GM12878 (cell line): Measurements from ENCODE around the gene TRPM8. TPM values are rescaled to one million over a fixed set of nuclear protein-coding genes. Genes with fewer than 3 reads are reported as not detected.

Experiments
- ATAC-seq: fragments of 200-7000 bp; cut with Tn5 transposase; 3 replicates; pipeline ENCODE4 v1.9.1; 2020; ENCODE audit warnings: mild to moderate bottlenecking, moderate library complexity
- BruUV-seq: library from RNA; stranded (reverse); fragments of 400-500 nt; replicated peaks from 2 replicates; lab custom pipeline; 2021; lab: Mats Ljungman, UMichigan
- CTCF ChIA-PET: fragments of 300-600 bp; sonication (Branson Sonifier 250); formaldehyde crosslinking; extraction: SDS; loops from one replicate; lab custom pipeline; 2021; ENCODE audit warnings: inconsistent platforms; lab: Yijun Ruan, JAX
- POLR2A ChIA-PET: fragments of 350-600 bp; formaldehyde crosslinking; extraction: SDS; loops from one replicate; lab custom pipeline; 2021; ENCODE audit warnings: inconsistent platforms; lab: Charles Lee
- RAD21 ChIA-PET: fragments of 300-600 bp; sonication (Branson Sonifier 250); formaldehyde crosslinking; loops from one replicate; lab custom pipeline; 2023; ENCODE audit warnings: antibody characterized with exemption; ENCODE audit not compliant: unreplicated experiment; lab: Charles Lee
- SMC1A ChIA-PET: fragments of 300-600 bp; sonication (Branson Sonifier 250); formaldehyde crosslinking; loops from one replicate; lab custom pipeline; 2023; ENCODE audit not compliant: unreplicated experiment, uncharacterized antibody; lab: Charles Lee
- DNase-seq: peaks from one replicate; pipeline ENCODE4 v3.0.0-alpha.2; 2011; ENCODE audit warnings: low read depth, low spot score
- FAIRE-seq: peaks from 3 replicates; lab custom pipeline; 2011; peaks lifted over from hg19 to GRCh38; lab: Jason Lieb, UNC
- H2AFZ ChIP-seq: 2 replicates; pipeline ENCODE4 v1.6.0; 2011; ENCODE audit warnings: low read depth, low read length, control low read depth; ENCODE audit not compliant: control insufficient read depth
- H3K27ac ChIP-seq: 2 replicates; pipeline ENCODE4 v1.5.1; 2011; ENCODE audit warnings: control low read depth; ENCODE audit not compliant: control insufficient read depth, insufficient read depth
- H3K27me3 ChIP-seq, 2 experiments: replicated peaks in 1 of 2; 2 replicates each; pipeline versions ENCODE4 v1.6.0 to v1.6.1; 2011; ENCODE audit warnings: low read length in 1 of 2; ENCODE audit not compliant: control insufficient read depth in 2 of 2, insufficient read depth in 2 of 2
- H3K36me3 ChIP-seq, 2 experiments: 2 replicates each; pipeline ENCODE4 v1.5.1; 2011; ENCODE audit warnings: low read length in 1 of 2; ENCODE audit not compliant: control insufficient read depth in 2 of 2, insufficient read depth in 2 of 2
- H3K4me1 ChIP-seq: 2 replicates; pipeline ENCODE4 v1.6.1; 2011; ENCODE audit warnings: mild to moderate bottlenecking, low read length, moderate library complexity, mixed read lengths; ENCODE audit not compliant: control insufficient read depth, insufficient read depth
- H3K4me2 ChIP-seq: 2 replicates; pipeline ENCODE4 v1.6.0; 2011; ENCODE audit warnings: control low read depth; ENCODE audit not compliant: control insufficient read depth, insufficient read depth
- H3K4me3 ChIP-seq: fragments of 200-600 bp; sonication (generic); 2 replicates; pipeline ENCODE4 v1.5.1; 2016
- H3K79me2 ChIP-seq: 2 replicates; pipeline ENCODE4 v1.6.0; 2011; ENCODE audit warnings: low read length; ENCODE audit not compliant: control insufficient read depth, insufficient read depth
- H3K9ac ChIP-seq: 2 replicates; pipeline ENCODE4 v1.8.0; 2011; ENCODE audit warnings: low read length, control low read depth, mixed read lengths; ENCODE audit not compliant: control insufficient read depth, insufficient read depth
- H3K9me3 ChIP-seq: replicated peaks from 3 replicates; pipeline ENCODE4 v1.5.1; 2011; ENCODE audit warnings: mild to moderate bottlenecking, low read length; ENCODE audit not compliant: control insufficient read depth, insufficient read depth
- H4K20me1 ChIP-seq: 2 replicates; pipeline ENCODE4 v1.6.0; 2011; ENCODE audit not compliant: control insufficient read depth, insufficient read depth
- CBX5 ChIP-seq: sonication (generic); IDR thresholded peaks from 2 replicates; pipeline ENCODE4 v1.6.1; 2016; ENCODE audit warnings: low read depth, moderate library complexity, mild to moderate bottlenecking, inconsistent platforms
- CEBPB ChIP-seq, 2 experiments: fragments of 150-350 bp in 1 of 2; IDR thresholded peaks; 2 replicates each; pipeline ENCODE4 v1.6.1; 2012 to 2014; ENCODE audit warnings: low read depth in 2 of 2, low read length in 2 of 2, borderline replicate concordance in 1 of 2, inconsistent platforms in 1 of 2
- CHD4 ChIP-seq: fragments of 200-600 bp; sonication (generic); IDR thresholded peaks from 2 replicates; pipeline ENCODE4 v1.6.1; 2016; ENCODE audit warnings: mild to moderate bottlenecking
- E2F8 ChIP-seq: fragments of 450-650 bp; IDR thresholded peaks from 2 replicates; pipeline ENCODE4 v1.6.1; 2018; ENCODE audit warnings: mild to moderate bottlenecking, low read depth, moderate library complexity; ENCODE audit not compliant: partially characterized antibody
- ETV6 ChIP-seq, 2 experiments: fragments of 450-650 bp in 1 of 2; IDR thresholded peaks in 1 of 2; conservative IDR thresholded peaks in 1 of 2; 2 replicates each; pipeline ENCODE4 v1.6.1; 2014; ENCODE audit warnings: antibody characterized with exemption in 1 of 2, borderline replicate concordance in 1 of 2, low read depth in 1 of 2, mild to moderate bottlenecking in 1 of 2, moderate library complexity in 1 of 2
- FOXK2 ChIP-seq: fragments of 450-650 bp; IDR thresholded peaks from 2 replicates; pipeline ENCODE4 v1.6.1; 2017; ENCODE audit warnings: mild to moderate bottlenecking, moderate library complexity
- HCFC1 ChIP-seq: fragments of 150-350 bp; IDR thresholded peaks from 2 replicates; pipeline ENCODE4 v1.6.1; 2014; ENCODE audit warnings: low read length
- MEF2B ChIP-seq: fragments of 450-650 bp; IDR thresholded peaks from 2 replicates; pipeline ENCODE4 v1.6.1; 2018; ENCODE audit warnings: mild to moderate bottlenecking, moderate library complexity; ENCODE audit not compliant: partially characterized antibody, poor library complexity, severe bottlenecking
- RFX5 ChIP-seq: IDR thresholded peaks from 2 replicates; pipeline ENCODE4 v1.6.1; 2011; ENCODE audit warnings: low read depth, low read length, improper control_type of control experiment
- SIN3A ChIP-seq: IDR thresholded peaks from 2 replicates; pipeline ENCODE4 v1.6.1; 2012; ENCODE audit warnings: low read depth, low read length, improper control_type of control experiment
- SP1 ChIP-seq: IDR thresholded peaks from one replicate; pipeline ENCODE4 v1.6.1; 2011; ENCODE audit warnings: low read depth, low read length
- YY1 ChIP-seq: IDR thresholded peaks from 2 replicates; pipeline ENCODE4 v1.6.1; 2011; ENCODE audit warnings: low read depth, mild to moderate bottlenecking, low read length
- ZSCAN29 ChIP-seq: fragments of 450-650 bp; IDR thresholded peaks from 2 replicates; pipeline ENCODE4 v1.6.1; 2017; ENCODE audit warnings: mild to moderate bottlenecking, moderate library complexity
- WGBS: methylation state at CpG from one replicate; pipeline ENCODE4 v1.1.6; 2016; ENCODE audit warnings: low lambda C conversion rate; ENCODE audit not compliant: insufficient replicate concordance, insufficient coverage; ENCODE audit errors: missing lambda C conversion rate; 5-methylcytosine and 5-hydroxymethylcytosine counted together
- in situ Hi-C: fragments of 300-500 bp; cut with MboI; formaldehyde crosslinking; loops from 9 replicates; pipeline ENCODE4 v1.14.3; 2018; ENCODE audit warnings: mixed read lengths
- intact Hi-C: fragments of 100-400 bp; cut with micrococcal nuclease; formaldehyde crosslinking; loops from one replicate; pipeline ENCODE4 v1.14.2; 2022; ENCODE audit not compliant: unreplicated experiment
- polyA plus RNA-seq, 11 experiments: library from polyadenylated mRNA; depleted of rRNA in 4 of 11; unstranded in 6 of 11; stranded (reverse) in 5 of 11; fragments of >200 nt; fragmentation: Nextera tagmentation in 4 of 11; fragmentation: Illumina TruSeq in 1 of 11; extraction: Ambion mirVana in 4 of 11; extraction: Trizol in 1 of 11; gene quantifications; 1 replicate in 1 of 11; 2 replicates in 10 of 11; pipeline versions ENCODE4 v1.2.1 to v1.2.3, GENCODE V29; 2011 to 2016; ENCODE audit warnings: inconsistent platforms in 2 of 11, missing spikeins in 2 of 11, low read depth in 1 of 11
- total RNA-seq, 4 experiments: library from RNA; depleted of rRNA in 3 of 4; stranded (reverse); fragments of >200 nt in 3 of 4; fragmentation: Illumina TruSeq in 1 of 4; extraction: Trizol in 1 of 4; gene quantifications; 2 replicates each; pipeline versions ENCODE4 v1.2.1 to v1.2.3, GENCODE V29; 2013 to 2021
- TF ChIP-seq, protein P1 (sequence below), 3 experiments: IDR thresholded peaks in 2 of 3; conservative IDR thresholded peaks in 1 of 3; 2 replicates each; pipeline ENCODE4 v1.5.1; 2011; ENCODE audit warnings: low read depth in 3 of 3, low read length in 3 of 3, mild to moderate bottlenecking in 3 of 3, control low read depth in 2 of 3, moderate library complexity in 2 of 3, inconsistent platforms in 1 of 3, mixed read lengths in 1 of 3; ENCODE audit not compliant: control insufficient read depth in 2 of 3, insufficient read depth in 1 of 3; ENCODE audit errors: extremely low read depth in 1 of 3
- TF ChIP-seq, protein P2 (sequence below): fragments of 450-650 bp; IDR thresholded peaks from 2 replicates; pipeline ENCODE4 v1.6.1; 2017; ENCODE audit warnings: borderline replicate concordance
- TF ChIP-seq, protein P3 (sequence below): fragments of 450-650 bp; IDR thresholded peaks from 2 replicates; pipeline ENCODE4 v1.6.1; 2016; ENCODE audit warnings: mild to moderate bottlenecking

The TRPM8 gene
- total and polyA plus RNA-seq, 10 of the 15 experiments (the other 5 are each of a cell fraction or from before 2014, with no cell fraction given) = 3.9 TPM; not detected in 9

- TF ChIP-seq FOXK2 (no peak), SIN3A (no peak)
Measured at GRCh38 chr2:233935426-233935825, 18.3 kb downstream of the TRPM8 start (continued).

DNA sequence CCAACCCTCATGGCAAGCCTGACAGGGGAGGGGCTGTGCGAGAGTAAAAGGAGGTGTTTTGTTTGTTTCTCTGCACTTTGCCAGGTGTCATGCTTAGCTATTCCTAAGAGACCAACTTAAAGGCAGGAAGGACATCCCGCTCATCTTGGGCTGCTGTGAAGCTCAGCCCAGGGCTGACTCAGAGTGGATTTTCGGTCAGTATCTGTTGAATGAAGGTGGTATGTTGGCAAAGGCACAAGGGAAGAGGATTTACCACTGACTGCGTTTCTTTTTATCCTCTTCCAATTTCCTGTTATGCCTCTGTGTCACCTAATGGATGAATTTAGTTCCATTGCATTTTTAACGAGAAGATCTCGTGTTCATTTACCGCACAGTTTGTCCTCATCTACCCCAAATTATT is 18.9 kb downstream of the TRPM8 start:
- ChIA-PET POLR2A (no interaction called here), RAD21 (interaction anchor here (0.7 kb wide), 1 partner anchor 23 kb away, joined by 3 read pairs; no protein-coding TSS in a partner anchor), CTCF (no interaction called here), SMC1A (no interaction called here)
- no peaks in the 10 kb centered on the region for H3K4me1 ChIP-seq
- no peaks in the 10 kb centered on the region for H3K79me2 ChIP-seq
- BruUV-seq = no TSS peak
- H3K4me2 ChIP-seq = no peak overlapping the region
- intact Hi-C loops (no loop called here), in situ Hi-C loops (no loop called here)
- no peaks in the 10 kb centered on the region for H3K9me3 ChIP-seq
- no peak for DNase-seq
- H3K4me3 ChIP-seq = no peak overlapping the region
- 28% methylated on average over 7 of the region's 7 CpGs for WGBS
- no peak overlapping the region for H3K27ac ChIP-seq
- H3K9ac ChIP-seq = no peak overlapping the region
- H3K36me3 ChIP-seq = no peaks in the 10 kb centered on the region
- FAIRE-seq = no peak
- H3K27me3 ChIP-seq = no peaks in the 10 kb centered on the region; a peak in 2 of 4 replicates
- H2AFZ ChIP-seq = no peak overlapping the region
- no peaks in the 10 kb centered on the region; the same call in 1 of the 2 replicates for H4K20me1 ChIP-seq
- ATAC-seq = no peak
- TF ChIP-seq ZSCAN29 (no peak), ETV6 (conservative IDR thresholded peaks at IDR 0.05 in 1 of 2, IDR thresholded peaks at IDR 0.05 in 1 of 2; ENCODE audit: borderline replicate concordance in 1 of 2, low read depth in 1 of 2) (no peak), YY1 (no peak), SP1 (no peak), E2F8 (no peak), CHD4 (no peak), CEBPB (IDR thresholded peaks at IDR 0.05; ENCODE audit: borderline replicate concordance in 1 of 2, low read depth in 2 of 2, low read length in 2 of 2) (no peak), HCFC1 (no peak), RFX5 (no peak), MEF2B (no peak), CBX5 (no peak)
- TF ChIP-seq, protein P1, sequence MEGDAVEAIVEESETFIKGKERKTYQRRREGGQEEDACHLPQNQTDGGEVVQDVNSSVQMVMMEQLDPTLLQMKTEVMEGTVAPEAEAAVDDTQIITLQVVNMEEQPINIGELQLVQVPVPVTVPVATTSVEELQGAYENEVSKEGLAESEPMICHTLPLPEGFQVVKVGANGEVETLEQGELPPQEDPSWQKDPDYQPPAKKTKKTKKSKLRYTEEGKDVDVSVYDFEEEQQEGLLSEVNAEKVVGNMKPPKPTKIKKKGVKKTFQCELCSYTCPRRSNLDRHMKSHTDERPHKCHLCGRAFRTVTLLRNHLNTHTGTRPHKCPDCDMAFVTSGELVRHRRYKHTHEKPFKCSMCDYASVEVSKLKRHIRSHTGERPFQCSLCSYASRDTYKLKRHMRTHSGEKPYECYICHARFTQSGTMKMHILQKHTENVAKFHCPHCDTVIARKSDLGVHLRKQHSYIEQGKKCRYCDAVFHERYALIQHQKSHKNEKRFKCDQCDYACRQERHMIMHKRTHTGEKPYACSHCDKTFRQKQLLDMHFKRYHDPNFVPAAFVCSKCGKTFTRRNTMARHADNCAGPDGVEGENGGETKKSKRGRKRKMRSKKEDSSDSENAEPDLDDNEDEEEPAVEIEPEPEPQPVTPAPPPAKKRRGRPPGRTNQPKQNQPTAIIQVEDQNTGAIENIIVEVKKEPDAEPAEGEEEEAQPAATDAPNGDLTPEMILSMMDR (IDR thresholded peaks at IDR 0.05 in 2 of 3, conservative IDR thresholded peaks at IDR 0.05 in 1 of 3; ENCODE audit: control insufficient read depth in 2 of 3, extremely low read depth in 1 of 3, insufficient read depth in 1 of 3, low read depth in 3 of 3, low read length in 3 of 3) = no peak
- TF ChIP-seq, protein P2, sequence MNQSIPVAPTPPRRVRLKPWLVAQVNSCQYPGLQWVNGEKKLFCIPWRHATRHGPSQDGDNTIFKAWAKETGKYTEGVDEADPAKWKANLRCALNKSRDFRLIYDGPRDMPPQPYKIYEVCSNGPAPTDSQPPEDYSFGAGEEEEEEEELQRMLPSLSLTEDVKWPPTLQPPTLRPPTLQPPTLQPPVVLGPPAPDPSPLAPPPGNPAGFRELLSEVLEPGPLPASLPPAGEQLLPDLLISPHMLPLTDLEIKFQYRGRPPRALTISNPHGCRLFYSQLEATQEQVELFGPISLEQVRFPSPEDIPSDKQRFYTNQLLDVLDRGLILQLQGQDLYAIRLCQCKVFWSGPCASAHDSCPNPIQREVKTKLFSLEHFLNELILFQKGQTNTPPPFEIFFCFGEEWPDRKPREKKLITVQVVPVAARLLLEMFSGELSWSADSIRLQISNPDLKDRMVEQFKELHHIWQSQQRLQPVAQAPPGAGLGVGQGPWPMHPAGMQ = no peak
- TF ChIP-seq, protein P3, sequence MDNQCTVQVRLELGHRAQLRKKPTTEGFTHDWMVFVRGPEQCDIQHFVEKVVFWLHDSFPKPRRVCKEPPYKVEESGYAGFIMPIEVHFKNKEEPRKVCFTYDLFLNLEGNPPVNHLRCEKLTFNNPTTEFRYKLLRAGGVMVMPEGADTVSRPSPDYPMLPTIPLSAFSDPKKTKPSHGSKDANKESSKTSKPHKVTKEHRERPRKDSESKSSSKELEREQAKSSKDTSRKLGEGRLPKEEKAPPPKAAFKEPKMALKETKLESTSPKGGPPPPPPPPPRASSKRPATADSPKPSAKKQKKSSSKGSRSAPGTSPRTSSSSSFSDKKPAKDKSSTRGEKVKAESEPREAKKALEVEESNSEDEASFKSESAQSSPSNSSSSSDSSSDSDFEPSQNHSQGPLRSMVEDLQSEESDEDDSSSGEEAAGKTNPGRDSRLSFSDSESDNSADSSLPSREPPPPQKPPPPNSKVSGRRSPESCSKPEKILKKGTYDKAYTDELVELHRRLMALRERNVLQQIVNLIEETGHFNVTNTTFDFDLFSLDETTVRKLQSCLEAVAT = no peak
